ENCODE results near the gene VSIG10L2. TPM values are rescaled to one million over a fixed set of nuclear protein-coding genes. Genes with fewer than 3 reads are reported as not detected.
"Not testable (repeated sequence)": the region's sequence is repeated elsewhere in the genome, so short reads cannot be mapped to it uniquely, and the experiment has no call there.

VSIG10L2 gene
- total and polyA plus RNA-seq, 4 donors, result 0.48 TPM; not detected in 3

DNA sequence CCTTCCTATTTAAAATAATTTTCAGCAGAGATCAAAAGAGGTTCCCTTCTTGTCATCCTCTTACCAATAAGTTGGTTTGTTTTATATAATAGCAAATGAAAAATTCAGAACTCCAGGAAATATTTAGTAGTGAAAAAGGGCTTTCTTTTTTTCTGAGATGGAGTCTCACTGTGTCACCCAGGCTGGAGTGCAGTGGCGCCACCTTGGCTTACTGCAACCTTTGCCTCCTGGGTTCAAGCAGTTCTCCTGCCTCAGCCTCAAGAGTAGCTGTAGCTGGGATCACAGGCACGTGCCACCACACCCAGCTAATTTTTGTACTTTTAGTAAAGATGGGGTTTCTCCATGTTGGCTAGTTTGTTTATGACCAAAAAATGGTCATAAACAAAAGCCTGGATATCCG, 31.2 kb upstream of the VSIG10L2 start:
- H3K9me3 ChIP-seq (ENCODE audit: control insufficient read depth, low read length); H3K27me3 ChIP-seq (ENCODE audit: control insufficient read depth in 1 of 2, insufficient read depth in 2 of 2, low read length in 1 of 2); H3K4me1 ChIP-seq (ENCODE audit: control insufficient read depth in 1 of 2, insufficient read depth in 2 of 2, low read length in 2 of 2); DNase-seq; H3K36me3 ChIP-seq (ENCODE audit: control insufficient read depth in 1 of 2, insufficient read depth in 2 of 2, low read length in 1 of 2); intact Hi-C loops (cut with DNase I); H3K4me3 ChIP-seq (ENCODE audit: low read length in 2 of 2); H3K27ac ChIP-seq (ENCODE audit: low read depth in 1 of 2, low read length in 2 of 2); ATAC-seq (ENCODE audit: low FRiP score): not testable (repeated sequence)
- 81 to 88% methylated on average over 3 of the region's 3 CpGs for WGBS, 2 donors

DNA sequence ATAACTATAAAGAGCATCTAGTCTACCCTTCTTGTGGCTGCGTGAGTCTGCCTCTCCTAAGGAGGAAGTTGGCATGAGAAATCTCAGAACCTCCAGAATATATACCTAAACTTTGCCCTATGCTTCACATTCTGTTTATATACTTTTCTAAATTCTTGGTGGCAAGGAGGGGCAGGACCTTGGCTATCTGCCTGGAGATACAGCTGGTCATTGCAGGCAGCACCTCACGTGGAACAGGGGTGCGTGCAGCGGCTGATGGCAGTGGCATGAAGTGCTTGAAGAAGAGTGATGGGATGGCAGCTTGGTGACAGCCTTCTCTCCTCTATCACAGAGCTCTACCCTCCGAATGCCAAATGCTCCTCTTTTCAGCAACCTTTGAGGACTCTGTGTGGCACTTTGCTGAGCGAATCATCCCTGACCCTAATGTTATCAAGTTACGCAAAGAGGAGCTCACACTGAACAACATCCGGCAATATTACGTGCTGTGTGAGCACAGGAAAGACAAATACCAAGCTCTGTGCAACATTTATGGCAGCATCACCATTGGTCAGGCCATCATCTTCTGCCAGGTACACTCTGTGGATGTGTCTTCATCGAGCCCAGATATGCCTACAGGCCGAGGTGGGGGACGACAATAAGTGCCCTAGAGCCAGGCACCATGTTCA, 29.0 kb upstream of the VSIG10L2 start:
- DNase-seq, result no peak
- WGBS, 2 donors, result 70 to 73% methylated on average over 12 of the region's 12 CpGs
- intact Hi-C loops (cut with DNase I), result no loop called here
- H3K9me3 ChIP-seq (ENCODE audit: control insufficient read depth, low read length), result no peaks in the 10 kb centered on the region
- no peaks in the 10 kb centered on the region for H3K4me1 ChIP-seq (ENCODE audit: control insufficient read depth in 1 of 2, insufficient read depth in 2 of 2, low read length in 2 of 2)
- no peaks in the 10 kb centered on the region for H3K36me3 ChIP-seq (ENCODE audit: control insufficient read depth in 1 of 2, insufficient read depth in 2 of 2, low read length in 1 of 2)
- H3K27ac ChIP-seq (ENCODE audit: low read depth in 1 of 2, low read length in 2 of 2), result no peak overlapping the region
- ATAC-seq (ENCODE audit: low FRiP score), result no peak
- H3K27me3 ChIP-seq (ENCODE audit: control insufficient read depth in 1 of 2, insufficient read depth in 2 of 2, low read length in 1 of 2), result peaks cover 0 to 2% of the 10 kb centered on the region in 2 donors
- no peak overlapping the region for H3K4me3 ChIP-seq (ENCODE audit: low read length in 2 of 2)

DNA sequence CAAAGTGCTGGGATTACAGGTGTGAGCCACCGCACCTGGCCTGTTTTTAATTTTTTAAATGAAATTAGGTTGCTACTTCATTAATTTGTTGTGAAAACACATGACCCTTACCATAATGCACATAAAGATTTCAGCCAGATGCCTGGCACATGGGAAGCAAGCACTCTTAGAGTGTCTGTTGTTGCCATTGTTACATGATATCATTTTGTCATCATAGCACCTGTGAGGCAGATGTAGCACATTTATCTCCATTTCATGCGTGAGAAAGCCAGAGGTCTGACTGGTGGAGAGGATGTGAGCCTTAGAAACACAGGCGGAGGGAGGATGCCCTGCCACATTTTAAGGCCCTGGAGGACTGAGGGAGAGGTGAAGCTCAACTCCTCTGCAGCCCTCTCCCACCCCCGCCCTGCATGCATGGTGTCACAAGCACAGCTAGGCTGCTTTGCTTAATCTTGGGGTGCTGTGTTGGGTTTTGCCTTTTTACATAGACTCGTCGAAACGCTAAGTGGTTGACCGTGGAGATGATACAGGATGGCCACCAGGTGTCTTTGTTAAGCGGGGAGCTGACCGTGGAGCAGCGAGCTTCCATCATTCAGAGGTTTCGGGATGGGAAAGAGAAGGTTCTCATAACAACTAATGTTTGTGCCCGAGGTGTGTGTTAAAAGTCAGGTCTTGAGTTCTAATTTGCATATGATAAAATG, 27.6 kb upstream of the VSIG10L2 start:
- WGBS, 2 donors, result 79 to 81% methylated on average over 13 of the region's 13 CpGs
- no peak overlapping the region for H3K4me3 ChIP-seq (ENCODE audit: low read length in 2 of 2)

DNA sequence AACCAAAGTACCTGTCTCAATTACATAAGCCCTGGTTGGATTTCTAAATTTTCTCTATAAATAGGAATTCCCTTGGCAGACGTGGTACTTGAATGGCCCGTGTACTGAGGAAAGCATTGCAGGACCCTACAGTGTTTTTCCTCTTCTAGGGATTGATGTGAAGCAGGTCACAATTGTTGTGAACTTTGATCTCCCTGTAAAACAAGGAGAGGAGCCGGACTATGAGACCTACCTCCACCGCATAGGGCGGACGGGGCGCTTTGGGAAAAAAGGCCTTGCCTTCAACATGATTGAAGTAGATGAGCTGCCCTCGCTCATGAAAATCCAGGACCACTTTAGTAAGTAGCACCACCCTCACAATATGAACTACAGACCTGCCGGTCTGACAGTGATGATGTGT, 24.8 kb upstream of the VSIG10L2 start:
- Histone ChIP-seq H3K36me3 (ENCODE audit: control insufficient read depth in 1 of 2, insufficient read depth in 2 of 2, low read length in 1 of 2) (no peaks in the 10 kb centered on the region), H3K4me1 (ENCODE audit: control insufficient read depth in 1 of 2, insufficient read depth in 2 of 2, low read length in 2 of 2) (no peaks in the 10 kb centered on the region), H3K9me3 (ENCODE audit: control insufficient read depth, low read length) (no peaks in the 10 kb centered on the region), H3K4me3 (ENCODE audit: low read length in 2 of 2) (no peak overlapping the region), H3K27ac (ENCODE audit: low read depth in 1 of 2, low read length in 2 of 2) (no peak overlapping the region), H3K27me3 (ENCODE audit: control insufficient read depth in 1 of 2, insufficient read depth in 2 of 2, low read length in 1 of 2) (no peaks in the 10 kb centered on the region)
- DNase-seq, result no peak
- ATAC-seq (ENCODE audit: low FRiP score), result no peak
- WGBS, 2 donors, result 71 to 77% methylated on average over 9 of the region's 9 CpGs
- intact Hi-C loops (cut with DNase I), result no loop called here

More for the DNA sequence above, 27.6 kb upstream of the VSIG10L2 start:
- Histone ChIP-seq H3K27ac (ENCODE audit: low read depth in 1 of 2, low read length in 2 of 2) (no peak overlapping the region), H3K36me3 (ENCODE audit: control insufficient read depth in 1 of 2, insufficient read depth in 2 of 2, low read length in 1 of 2) (no peaks in the 10 kb centered on the region), H3K4me1 (ENCODE audit: control insufficient read depth in 1 of 2, insufficient read depth in 2 of 2, low read length in 2 of 2) (no peaks in the 10 kb centered on the region), H3K9me3 (ENCODE audit: control insufficient read depth, low read length) (no peaks in the 10 kb centered on the region), H3K27me3 (ENCODE audit: control insufficient read depth in 1 of 2, insufficient read depth in 2 of 2, low read length in 1 of 2) (peaks cover 0 to 2% of the 10 kb centered on the region in 2 donors)
- ATAC-seq (ENCODE audit: low FRiP score) (no peak), DNase-seq (no peak)
- intact Hi-C loops (cut with DNase I), result no loop called here

DNA sequence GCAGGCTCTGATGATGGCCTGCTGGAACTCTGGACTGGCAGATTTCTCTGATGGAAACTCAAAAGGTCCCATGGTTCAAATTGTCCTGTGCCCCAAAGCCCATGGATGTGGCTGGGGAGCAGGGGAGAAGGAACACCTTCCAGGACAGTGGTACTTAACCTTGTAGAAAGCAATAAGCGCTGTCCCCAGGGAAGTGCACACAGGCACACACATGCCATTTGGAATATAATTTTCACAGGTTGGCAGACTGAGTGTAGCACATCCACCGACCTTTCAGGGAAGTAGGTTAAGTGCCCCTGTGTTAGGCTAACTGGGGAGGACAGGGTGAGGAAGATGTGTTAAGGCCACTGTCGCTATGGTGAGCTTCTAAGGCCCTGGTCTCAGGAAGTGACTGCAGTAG, 23.7 kb upstream of the VSIG10L2 start:
- ATAC-seq (ENCODE audit: low FRiP score), result no peak
- Histone ChIP-seq H3K9me3 (ENCODE audit: control insufficient read depth, low read length) (no peaks in the 10 kb centered on the region), H3K36me3 (ENCODE audit: control insufficient read depth in 1 of 2, insufficient read depth in 2 of 2, low read length in 1 of 2) (no peaks in the 10 kb centered on the region), H3K4me1 (ENCODE audit: control insufficient read depth in 1 of 2, insufficient read depth in 2 of 2, low read length in 2 of 2) (no peaks in the 10 kb centered on the region), H3K27me3 (ENCODE audit: control insufficient read depth in 1 of 2, insufficient read depth in 2 of 2, low read length in 1 of 2) (no peaks in the 10 kb centered on the region), H3K27ac (ENCODE audit: low read depth in 1 of 2, low read length in 2 of 2) (no peak overlapping the region), H3K4me3 (ENCODE audit: low read length in 2 of 2) (no peak overlapping the region)
- intact Hi-C loops (cut with DNase I), result loop anchor here in 1 of 2 donors (2.0 kb wide), 1 partner anchor 273 kb away; no protein-coding TSS in a partner anchor
- DNase-seq, result no peak
- WGBS, 2 donors, result 76 to 81% methylated on average over 3 of the region's 3 CpGs

DNA sequence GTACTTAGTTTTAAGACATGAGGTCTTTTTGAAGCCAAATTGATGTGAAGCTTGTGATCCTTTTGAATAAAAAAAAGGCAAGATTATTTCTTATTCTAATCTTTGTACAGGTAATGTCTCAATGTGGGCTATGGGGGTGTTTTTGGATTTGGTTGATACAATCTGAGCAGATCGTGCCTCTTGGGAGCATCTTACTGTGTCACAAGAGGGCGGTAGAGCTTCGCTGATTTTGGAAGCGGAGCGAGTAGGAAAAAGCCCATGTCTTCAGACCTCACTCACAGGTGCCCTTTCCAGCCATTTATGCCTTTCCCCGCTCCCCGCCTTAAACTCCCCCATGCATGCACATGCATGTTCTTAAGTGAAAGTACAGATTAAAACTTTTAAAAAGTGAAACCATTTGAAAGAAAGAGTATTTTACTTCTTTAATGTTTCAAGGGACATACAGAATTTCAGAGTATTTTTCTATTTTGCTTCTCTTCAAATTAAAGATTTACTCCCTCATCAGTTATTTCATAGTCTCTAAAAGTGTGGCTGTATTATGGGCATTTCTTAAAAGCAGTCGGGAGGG, 22.7 kb upstream of the VSIG10L2 start:
- no peaks in the 10 kb centered on the region for H3K36me3 ChIP-seq (ENCODE audit: control insufficient read depth in 1 of 2, insufficient read depth in 2 of 2, low read length in 1 of 2)
- no peak overlapping the region for H3K4me3 ChIP-seq (ENCODE audit: low read length in 2 of 2)
- H3K9me3 ChIP-seq (ENCODE audit: control insufficient read depth, low read length), result no peaks in the 10 kb centered on the region
- ATAC-seq (ENCODE audit: low FRiP score) (peak; percentile 76), DNase-seq (no peak)
- H3K4me1 ChIP-seq (ENCODE audit: control insufficient read depth in 1 of 2, insufficient read depth in 2 of 2, low read length in 2 of 2), result no peaks in the 10 kb centered on the region
- WGBS, 2 donors, result 4% methylated on average over 8 of the region's 8 CpGs
- H3K27ac ChIP-seq (ENCODE audit: low read depth in 1 of 2, low read length in 2 of 2), result no peak overlapping the region
- intact Hi-C loops (cut with DNase I), result loop anchor here in 1 of 2 donors (2.0 kb wide), 1 partner anchor 272 kb away; no protein-coding TSS in a partner anchor
- no peaks in the 10 kb centered on the region for H3K27me3 ChIP-seq (ENCODE audit: control insufficient read depth in 1 of 2, insufficient read depth in 2 of 2, low read length in 1 of 2)

DNA sequence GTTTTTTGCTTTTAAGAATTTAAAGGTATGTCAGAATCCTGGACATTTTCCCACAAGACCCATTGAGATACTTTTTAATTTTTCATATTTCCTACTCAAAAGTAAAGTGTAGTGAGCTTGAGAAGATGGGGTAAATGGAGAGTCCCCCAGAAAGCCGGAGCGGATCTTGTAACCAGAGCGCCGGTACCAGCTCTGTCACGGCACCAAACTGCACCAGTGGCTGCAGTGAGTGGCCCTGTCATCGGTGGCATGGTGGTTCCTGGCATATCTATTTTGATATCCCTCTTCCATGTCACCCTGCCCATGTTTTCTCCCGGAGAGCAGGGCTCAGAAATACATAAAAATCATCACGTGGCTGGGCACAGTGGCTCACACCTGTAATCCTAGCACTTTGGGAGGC, 22.2 kb upstream of the VSIG10L2 start:
- Histone ChIP-seq H3K27ac (ENCODE audit: low read depth in 1 of 2, low read length in 2 of 2) (no peak overlapping the region), H3K4me3 (ENCODE audit: low read length in 2 of 2) (no peak overlapping the region), H3K9me3 (ENCODE audit: control insufficient read depth, low read length) (no peaks in the 10 kb centered on the region), H3K27me3 (ENCODE audit: control insufficient read depth in 1 of 2, insufficient read depth in 2 of 2, low read length in 1 of 2) (no peaks in the 10 kb centered on the region), H3K36me3 (ENCODE audit: control insufficient read depth in 1 of 2, insufficient read depth in 2 of 2, low read length in 1 of 2) (no peaks in the 10 kb centered on the region), H3K4me1 (ENCODE audit: control insufficient read depth in 1 of 2, insufficient read depth in 2 of 2, low read length in 2 of 2) (no peaks in the 10 kb centered on the region)
- ATAC-seq (ENCODE audit: low FRiP score) (no peak), DNase-seq (no peak)
- WGBS, 2 donors, result 91 to 93% methylated on average over 8 of the region's 8 CpGs
- intact Hi-C loops (cut with DNase I), result loop anchor here in 1 of 2 donors (2.0 kb wide), 1 partner anchor 271 kb away; no protein-coding TSS in a partner anchor

DNA sequence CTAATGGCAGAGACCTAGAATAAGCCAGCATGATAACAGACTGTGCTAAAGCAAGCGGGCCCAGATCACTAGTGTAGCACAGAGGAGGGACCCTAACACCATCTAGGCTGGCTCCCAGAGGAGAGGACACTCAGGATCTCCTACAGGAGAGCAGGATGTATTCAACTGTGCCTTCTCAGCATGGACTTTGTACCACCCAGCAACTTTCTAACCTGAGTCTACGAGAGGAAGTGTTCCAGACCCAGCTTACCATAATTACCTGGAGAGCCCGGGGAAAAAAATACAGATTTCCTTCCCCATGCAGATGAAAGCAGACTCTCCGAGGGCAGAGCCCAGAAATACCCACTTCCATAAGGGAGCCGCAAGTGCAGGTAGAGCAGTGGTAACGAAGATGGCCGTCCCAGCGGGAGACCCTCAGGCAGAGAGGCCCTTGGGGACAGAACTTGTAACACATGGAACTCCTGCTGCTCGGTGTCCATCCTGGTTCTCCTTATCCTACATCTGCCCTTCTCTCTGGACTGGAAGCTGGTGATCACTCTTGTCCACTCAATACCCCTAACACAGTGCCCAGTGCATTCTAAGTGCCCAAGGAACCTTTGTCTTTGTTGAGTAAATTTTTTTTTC, 21.3 kb upstream of the VSIG10L2 start:
- H3K4me3 ChIP-seq (ENCODE audit: low read length in 2 of 2), result no peak overlapping the region
- H3K27ac ChIP-seq (ENCODE audit: low read depth in 1 of 2, low read length in 2 of 2), result no peak overlapping the region
- intact Hi-C loops (cut with DNase I), result loop anchor here in 1 of 2 donors (1.0 kb wide), 1 partner anchor 270 kb away; no protein-coding TSS in a partner anchor
- H3K27me3 ChIP-seq (ENCODE audit: control insufficient read depth in 1 of 2, insufficient read depth in 2 of 2, low read length in 1 of 2), result no peaks in the 10 kb centered on the region
- no peaks in the 10 kb centered on the region for H3K9me3 ChIP-seq (ENCODE audit: control insufficient read depth, low read length)
- 88 to 93% methylated on average over 9 of the region's 9 CpGs for WGBS, 2 donors
- H3K4me1 ChIP-seq (ENCODE audit: control insufficient read depth in 1 of 2, insufficient read depth in 2 of 2, low read length in 2 of 2), result no peaks in the 10 kb centered on the region
- no peak for DNase-seq
- H3K36me3 ChIP-seq (ENCODE audit: control insufficient read depth in 1 of 2, insufficient read depth in 2 of 2, low read length in 1 of 2), result no peaks in the 10 kb centered on the region
- ATAC-seq (ENCODE audit: low FRiP score), result no peak

All from aorta (tissue), 5 donors.